Kidney (tissue), 14 donors: ENCODE results near the gene SMURF1. TPM values are rescaled to one million over a fixed set of nuclear protein-coding genes. Genes with fewer than 3 reads are reported as not detected.

Experiments used
- DNase-seq, 5 donors: peaks; one replicate each; pipeline ENCODE4 v3.0.0-alpha.2; 2013 to 2020
- FAIRE-seq: peaks from 2 replicates; lab custom pipeline; 2012; peaks lifted over from hg19 to GRCh38; lab: Jason Lieb, UNC
- H3K27ac ChIP-seq, 2 donors: one replicate each; pipeline ENCODE4 v1.7.0; 2013; ENCODE audit warnings: low read depth in 2 of 2, low read length in 2 of 2, inconsistent platforms in 1 of 2
- H3K27me3 ChIP-seq: one replicate; pipeline ENCODE4 v1.7.1; 2013; ENCODE audit warnings: low read length, inconsistent platforms; ENCODE audit not compliant: control insufficient read depth, insufficient read depth
- H3K36me3 ChIP-seq, 3 donors: one replicate each; pipeline versions ENCODE4 v1.7.0 to v1.7.1; 2013; ENCODE audit warnings: low read length in 3 of 3, control low read depth in 1 of 3, inconsistent platforms in 1 of 3; ENCODE audit not compliant: insufficient read depth in 3 of 3, control insufficient read depth in 2 of 3
- H3K4me1 ChIP-seq, 3 donors: one replicate each; pipeline versions ENCODE4 v1.7.0 to v1.7.1; 2013; ENCODE audit warnings: low read length in 3 of 3, inconsistent platforms in 1 of 3, low read depth in 1 of 3; ENCODE audit not compliant: control insufficient read depth in 2 of 3, insufficient read depth in 2 of 3
- H3K4me3 ChIP-seq, 3 donors: one replicate each; pipeline versions ENCODE4 v1.7.0 to v1.8.1; 2013; ENCODE audit warnings: low read length in 3 of 3, control low read depth in 1 of 3, inconsistent platforms in 1 of 3
- H3K9ac ChIP-seq, 3 donors: one replicate each; pipeline versions ENCODE4 v1.7.0 to v1.7.1; 2013; ENCODE audit warnings: low read length in 3 of 3, control low read depth in 1 of 3, inconsistent platforms in 1 of 3
- H3K9me3 ChIP-seq, 3 donors: one replicate each; pipeline versions ENCODE4 v1.7.0 to v1.7.1; 2013; ENCODE audit warnings: low read length in 3 of 3, control low read depth in 1 of 3, inconsistent platforms in 1 of 3; ENCODE audit not compliant: control insufficient read depth in 2 of 3, insufficient read depth in 1 of 3
- intact Hi-C: fragments of 100-400 bp; cut with DNase I; formaldehyde crosslinking; loops from one replicate; pipeline ENCODE4 v1.11.1; 2022
- polyA plus RNA-seq: library from polyadenylated mRNA; stranded (reverse); fragments of 350-450 nt; fragmentation: Illumina TruSeq; extraction: RNeasy Lipid Tissue Mini Kit (QIAGEN cat#74804); gene quantifications from one replicate; pipeline ENCODE4 v1.2.3, GENCODE V29; 2014; ENCODE audit warnings: low read depth, low replicate concordance; ENCODE audit not compliant: insufficient read depth
- total RNA-seq: library from RNA; stranded (reverse); fragmentation: NEBNext Ultra II Directional; extraction: Animal tissue kit (Norgen Biotek cat#: 25700); gene quantifications from one replicate; pipeline ENCODE4 v1.2.1, GENCODE V29; 2021
- TF ChIP-seq, protein P1 (sequence below): IDR thresholded peaks from 3 replicates; pipeline ENCODE4 v1.5.1; 2012; ENCODE audit warnings: mild to moderate bottlenecking, moderate library complexity, borderline replicate concordance; ENCODE audit not compliant: insufficient read depth; ENCODE audit errors: extremely low read depth
- donor health status: control.
- donor health status: control.
- donor health status: control.
- donor health status: control.
- donor health status: control.
- donor health status: DM: yes; HTN: yes; CAD: no.
- donor health status: Normal renal cell carcinoma (clear cell type).

The SMURF1 gene
- total and polyA plus RNA-seq, 2 donors from 2014 or later, result 6.3 to 29.8 TPM

DNA sequence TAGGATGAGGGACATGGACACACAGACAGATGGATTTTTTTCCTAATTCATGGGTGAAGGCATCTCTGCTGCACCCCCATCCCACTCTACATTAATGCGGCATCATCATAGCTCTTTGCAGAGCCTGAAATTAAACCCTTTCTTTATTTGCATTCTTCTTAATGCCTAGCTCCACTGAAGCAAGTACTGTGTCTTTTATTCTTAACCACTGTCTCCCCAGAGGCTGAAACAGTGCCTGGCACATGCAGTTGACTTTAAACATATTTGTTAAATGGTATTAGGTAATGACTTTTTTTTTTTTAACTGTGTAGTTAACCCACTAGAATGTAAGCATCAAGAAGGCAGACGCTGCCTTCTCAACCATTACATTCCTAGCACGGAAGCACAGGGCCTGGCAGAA is 73.5 kb downstream of the SMURF1 start:
- no peak for FAIRE-seq
- DNase-seq, result no peak
- intact Hi-C loops, result no loop called here
- Histone ChIP-seq H3K27ac (no peak overlapping the region), H3K4me3 (no peak overlapping the region), H3K27me3 (no peaks in the 10 kb centered on the region), H3K9me3 (peaks cover 0 to 4% (median 0%) of the 10 kb centered on the region in 3 donors), H3K4me1 (peaks cover 0 to 2% (median 0%) of the 10 kb centered on the region in 3 donors), H3K36me3 (no peaks in the 10 kb centered on the region), H3K9ac (no peak overlapping the region)
- TF ChIP-seq, protein P1, sequence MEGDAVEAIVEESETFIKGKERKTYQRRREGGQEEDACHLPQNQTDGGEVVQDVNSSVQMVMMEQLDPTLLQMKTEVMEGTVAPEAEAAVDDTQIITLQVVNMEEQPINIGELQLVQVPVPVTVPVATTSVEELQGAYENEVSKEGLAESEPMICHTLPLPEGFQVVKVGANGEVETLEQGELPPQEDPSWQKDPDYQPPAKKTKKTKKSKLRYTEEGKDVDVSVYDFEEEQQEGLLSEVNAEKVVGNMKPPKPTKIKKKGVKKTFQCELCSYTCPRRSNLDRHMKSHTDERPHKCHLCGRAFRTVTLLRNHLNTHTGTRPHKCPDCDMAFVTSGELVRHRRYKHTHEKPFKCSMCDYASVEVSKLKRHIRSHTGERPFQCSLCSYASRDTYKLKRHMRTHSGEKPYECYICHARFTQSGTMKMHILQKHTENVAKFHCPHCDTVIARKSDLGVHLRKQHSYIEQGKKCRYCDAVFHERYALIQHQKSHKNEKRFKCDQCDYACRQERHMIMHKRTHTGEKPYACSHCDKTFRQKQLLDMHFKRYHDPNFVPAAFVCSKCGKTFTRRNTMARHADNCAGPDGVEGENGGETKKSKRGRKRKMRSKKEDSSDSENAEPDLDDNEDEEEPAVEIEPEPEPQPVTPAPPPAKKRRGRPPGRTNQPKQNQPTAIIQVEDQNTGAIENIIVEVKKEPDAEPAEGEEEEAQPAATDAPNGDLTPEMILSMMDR, result no peak

DNA sequence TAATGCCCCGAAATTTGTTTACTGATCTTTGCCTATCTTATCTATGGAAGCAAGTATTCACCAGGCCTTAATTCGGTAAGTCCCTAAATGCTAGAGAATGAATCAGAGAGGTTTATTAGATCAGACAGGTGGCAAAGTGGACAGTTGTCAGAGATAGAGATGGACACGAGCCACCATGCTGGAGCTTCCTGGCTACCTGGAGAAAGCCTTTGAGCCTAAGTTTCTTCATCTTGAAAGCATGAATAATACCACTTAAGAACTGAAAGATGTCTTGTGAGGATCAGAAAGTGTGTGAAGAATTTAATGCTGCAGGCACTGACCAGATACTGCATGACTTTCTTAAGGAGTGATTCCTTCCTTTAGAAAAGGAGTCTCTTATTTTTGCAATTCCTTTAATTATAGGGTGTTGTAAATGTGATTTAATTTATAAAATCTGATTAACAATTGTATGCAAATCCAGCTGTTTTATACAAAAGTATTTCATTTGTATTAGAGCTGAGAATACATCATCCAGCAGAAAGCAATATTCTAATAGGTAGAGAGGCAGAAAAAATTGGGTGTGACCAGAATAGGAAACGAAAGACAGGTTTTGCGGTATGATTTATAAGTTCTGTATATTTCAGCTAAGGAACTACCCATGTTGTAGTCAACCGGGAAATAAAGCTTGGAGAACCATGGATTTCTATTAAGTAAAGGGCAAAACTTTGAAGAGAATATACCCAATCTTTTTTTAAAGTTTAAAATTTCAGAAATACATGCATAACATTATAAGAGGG is 82.7 kb downstream of the SMURF1 start:
- FAIRE-seq (no peak), DNase-seq (no peak)
- TF ChIP-seq, protein P1, result no peak
- Histone ChIP-seq H3K4me3 (no peak overlapping the region), H3K27ac (no peak overlapping the region), H3K27me3 (no peaks in the 10 kb centered on the region), H3K4me1 (no peaks in the 10 kb centered on the region), H3K36me3 (peaks cover 0 to 12% (median 3%) of the 10 kb centered on the region in 3 donors), H3K9me3 (no peaks in the 10 kb centered on the region), H3K9ac (no peak overlapping the region)
- intact Hi-C loops, result no loop called here

DNA sequence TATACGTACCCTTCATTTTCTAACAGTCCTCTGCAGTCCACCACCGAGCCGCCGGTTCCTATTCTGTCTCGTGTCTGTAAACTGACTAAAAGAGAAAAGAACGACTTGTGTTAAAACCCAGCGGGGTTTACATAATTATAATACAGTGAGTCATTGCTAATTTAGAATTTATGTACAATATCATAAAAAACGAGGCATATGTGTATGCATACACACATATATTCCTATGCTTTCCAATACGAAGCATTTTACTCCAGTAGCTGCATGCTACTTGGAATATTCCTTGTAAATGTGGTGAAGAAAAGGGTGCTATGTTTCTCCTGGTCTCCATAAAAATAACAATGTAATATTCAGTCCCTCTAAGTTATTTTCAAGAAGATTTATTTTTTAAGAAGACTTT is 89.1 kb downstream of the SMURF1 start:
- DNase-seq (no peak), FAIRE-seq (no peak)
- Histone ChIP-seq H3K4me3 (no peak overlapping the region), H3K27ac (no peak overlapping the region), H3K9me3 (no peaks in the 10 kb centered on the region), H3K36me3 (peaks cover 2 to 21% (median 13%) of the 10 kb centered on the region in 3 donors), H3K27me3 (no peaks in the 10 kb centered on the region), H3K9ac (no peak overlapping the region), H3K4me1 (no peaks in the 10 kb centered on the region)
- TF ChIP-seq, protein P1, result no peak
- intact Hi-C loops, result no loop called here

DNA sequence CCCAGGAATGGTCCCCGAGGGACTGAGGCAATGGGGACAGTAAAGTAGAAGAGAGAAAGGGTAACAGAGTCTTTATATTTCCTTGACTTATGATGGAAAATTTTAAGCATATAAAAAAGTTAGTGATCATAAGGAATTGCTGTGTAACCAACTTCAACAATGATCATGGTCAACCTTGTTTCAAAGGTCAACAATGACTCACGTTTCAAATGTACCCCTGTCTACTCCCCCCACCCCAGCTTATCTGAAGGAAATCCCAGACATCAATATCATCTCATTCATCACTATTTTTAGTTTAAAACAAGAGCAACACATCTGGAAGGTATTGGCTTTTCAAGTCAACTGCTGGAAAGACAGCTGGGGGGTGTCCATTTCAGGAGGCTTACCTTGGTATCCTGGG is 92.9 kb downstream of the SMURF1 start:
- H3K36me3 ChIP-seq, result peaks cover 2 to 30% (median 21%) of the 10 kb centered on the region in 3 donors
- intact Hi-C loops, result no loop called here
- H3K4me1 ChIP-seq, result no peaks in the 10 kb centered on the region
- TF ChIP-seq, protein P1, result no peak
- DNase-seq, result no peak
- H3K4me3 ChIP-seq, result no peak overlapping the region
- no peak overlapping the region for H3K9ac ChIP-seq
- no peaks in the 10 kb centered on the region for H3K27me3 ChIP-seq
- no peak overlapping the region for H3K27ac ChIP-seq
- no peaks in the 10 kb centered on the region for H3K9me3 ChIP-seq
- no peak for FAIRE-seq
